GM11168 (cell line): ENCODE measurements around the gene NSUN4.

Experiments used
- in situ Hi-C: fragments of 300-500 bp; cut with MboI; formaldehyde crosslinking; loops from one replicate; pipeline ENCODE4 v1.12.0; 2022; ENCODE audit warnings: low sequenced_read_pairs; ENCODE audit not compliant: unreplicated experiment

Gene NSUN4

DNA sequence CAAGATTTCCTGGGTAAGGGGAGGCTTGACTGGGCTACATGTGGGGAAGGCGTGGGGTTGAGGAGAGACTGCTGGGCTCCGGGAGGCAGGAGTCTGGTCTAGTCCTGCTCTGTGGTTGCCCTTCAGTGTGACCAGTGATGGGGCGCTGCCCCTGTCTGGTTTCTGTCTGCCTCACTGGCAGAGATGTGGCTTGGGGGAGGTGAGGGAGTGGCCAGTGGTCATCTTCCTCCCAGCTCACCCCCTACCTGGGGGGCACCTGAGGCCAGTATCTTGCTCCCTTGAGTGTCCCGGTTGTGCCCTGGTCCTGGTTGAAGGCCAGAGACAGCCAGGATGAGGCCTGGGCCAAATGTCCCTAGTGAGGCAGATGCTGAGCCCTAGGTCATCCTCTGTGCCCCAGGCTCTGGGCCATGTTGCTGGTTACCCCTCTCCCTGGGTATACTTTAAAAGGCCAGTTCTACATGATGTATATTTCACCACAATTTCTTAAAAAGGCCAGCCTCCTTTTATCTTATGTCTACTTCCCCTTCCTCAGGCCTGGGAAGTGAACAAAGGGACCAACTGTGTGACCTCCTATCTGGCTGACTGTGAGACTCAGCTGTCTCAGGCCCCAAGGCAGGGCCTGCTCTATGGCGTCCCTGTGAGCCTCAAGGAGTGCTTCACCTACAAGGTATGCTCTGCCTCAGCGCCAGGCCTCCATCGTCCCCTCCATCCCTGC lies 64.0 kb downstream of the NSUN4 start:
- in situ Hi-C loops, result no loop called here

DNA sequence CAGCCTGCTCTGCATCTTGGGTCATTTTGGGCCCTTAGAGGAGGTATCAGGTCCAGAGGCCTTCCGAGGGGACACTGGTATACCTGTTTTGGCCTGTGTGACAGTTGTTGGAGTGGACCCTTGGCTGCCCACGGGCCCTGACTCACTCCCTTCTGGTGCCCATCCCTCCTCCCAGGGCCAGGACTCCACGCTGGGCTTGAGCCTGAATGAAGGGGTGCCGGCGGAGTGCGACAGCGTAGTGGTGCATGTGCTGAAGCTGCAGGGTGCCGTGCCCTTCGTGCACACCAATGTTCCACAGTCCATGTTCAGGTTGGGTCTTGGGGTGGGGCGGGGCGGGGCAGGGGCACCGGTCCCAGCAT lies 64.6 kb downstream of the NSUN4 start:
- in situ Hi-C loops, result no loop called here

DNA sequence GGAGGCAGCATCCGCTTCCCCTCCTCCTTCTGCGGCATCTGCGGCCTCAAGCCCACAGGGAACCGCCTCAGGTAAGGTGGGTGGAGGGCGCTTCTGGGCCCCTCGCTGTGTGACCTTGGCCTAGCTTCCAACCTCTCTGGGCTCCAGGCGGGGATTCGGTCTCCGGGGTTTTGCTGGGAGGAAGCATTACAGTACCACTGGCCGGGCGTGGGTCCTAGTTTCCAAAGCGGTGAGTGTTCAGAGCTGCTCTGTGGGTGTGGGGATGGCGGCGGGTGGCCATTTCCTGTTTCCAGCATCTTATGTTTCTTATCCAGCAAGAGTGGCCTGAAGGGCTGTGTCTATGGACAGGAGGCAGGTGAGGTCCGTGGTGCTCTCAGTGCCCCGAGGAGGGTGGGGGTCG lies 65.1 kb downstream of the NSUN4 start:
- in situ Hi-C loops, result no loop called here

DNA sequence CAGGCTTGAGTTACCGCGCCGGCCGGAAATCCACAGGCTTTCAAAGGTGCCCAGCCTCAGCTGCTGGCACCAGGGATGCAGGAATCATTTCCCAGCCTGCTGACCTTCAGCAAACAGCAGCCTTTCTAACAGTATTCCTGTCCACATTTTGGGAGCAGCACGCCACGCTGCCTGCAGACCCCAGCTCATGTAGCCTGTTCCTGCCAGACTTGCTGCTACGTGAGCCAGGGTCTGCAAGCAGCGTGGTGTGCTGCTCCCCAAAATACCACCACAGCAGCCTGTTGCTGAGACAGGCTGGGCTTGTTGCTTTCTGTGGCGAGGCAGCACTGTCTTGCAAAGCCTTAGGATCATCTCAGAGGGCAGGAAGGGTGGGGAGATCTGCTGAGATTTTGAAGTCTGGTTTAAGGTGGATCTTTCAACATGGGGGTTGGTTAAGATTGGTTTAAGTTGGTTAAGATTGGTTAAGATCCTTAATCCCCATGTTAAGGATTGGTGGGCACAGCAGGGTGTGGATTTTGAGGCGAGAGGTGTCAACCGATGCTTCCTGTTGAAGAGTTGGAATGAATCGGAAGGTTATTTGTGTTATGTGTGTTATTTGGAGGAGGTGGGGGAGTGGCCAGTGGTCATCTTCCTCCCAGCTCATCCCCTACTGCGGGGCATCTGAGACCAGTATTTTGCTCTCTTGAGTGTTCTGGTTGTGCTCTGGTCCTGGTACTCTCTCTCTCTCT lies 66.4 kb downstream of the NSUN4 start:
- in situ Hi-C loops, result no loop called here

DNA sequence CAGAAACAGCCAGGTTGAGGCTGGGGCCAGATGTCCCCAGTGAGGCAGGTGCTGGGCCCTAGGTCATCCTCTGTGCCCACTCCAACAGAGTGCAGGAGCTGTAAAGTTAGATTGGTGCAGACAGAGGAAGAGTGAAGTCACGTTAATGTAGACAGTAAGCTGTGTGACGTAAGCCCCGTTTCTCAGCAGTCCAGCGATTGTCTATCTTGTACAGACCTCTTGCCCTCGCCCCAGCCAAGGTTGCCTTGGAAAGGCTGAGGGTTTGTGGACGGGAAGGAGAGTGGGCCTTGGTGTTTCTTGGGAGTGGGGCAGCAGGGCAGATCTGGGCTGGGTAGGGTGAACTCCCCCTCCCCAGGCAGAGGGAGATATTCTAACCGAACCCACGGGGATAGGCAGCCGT lies 67.0 kb downstream of the NSUN4 start:
- in situ Hi-C loops, result no loop called here

DNA sequence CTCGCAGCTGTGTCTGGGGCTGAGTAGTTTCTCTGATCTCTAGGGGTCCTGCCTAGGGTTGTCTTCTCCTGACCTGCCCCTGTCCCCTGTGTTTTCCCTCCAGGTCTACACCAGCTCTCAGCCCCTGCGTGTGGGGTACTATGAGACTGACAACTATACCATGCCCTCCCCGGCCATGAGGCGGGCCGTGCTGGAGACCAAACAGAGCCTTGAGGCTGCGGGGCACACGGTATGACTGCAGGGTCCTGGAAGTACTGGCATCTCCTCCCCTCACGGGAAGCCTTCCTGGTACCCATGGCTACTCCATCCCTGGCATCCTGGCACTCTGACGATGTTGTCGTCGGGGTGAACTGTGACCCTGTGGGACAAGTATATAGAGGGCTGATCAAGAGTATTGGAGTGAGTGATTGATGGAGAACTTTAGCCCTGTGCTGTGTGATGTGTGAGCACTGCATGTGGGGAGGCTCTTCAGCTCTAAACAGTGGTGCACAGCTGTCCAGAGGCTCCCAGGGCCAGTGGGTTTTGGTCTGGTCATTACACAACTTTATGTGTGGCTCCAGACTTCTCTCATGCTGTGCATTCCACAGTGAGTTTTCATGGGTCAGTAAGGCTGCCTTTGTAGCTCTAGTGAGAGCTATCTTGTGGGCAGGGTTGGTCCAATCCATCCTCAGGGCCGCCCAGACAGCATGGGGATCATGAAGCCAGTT lies 67.9 kb downstream of the NSUN4 start:
- in situ Hi-C loops, result no loop called here

DNA sequence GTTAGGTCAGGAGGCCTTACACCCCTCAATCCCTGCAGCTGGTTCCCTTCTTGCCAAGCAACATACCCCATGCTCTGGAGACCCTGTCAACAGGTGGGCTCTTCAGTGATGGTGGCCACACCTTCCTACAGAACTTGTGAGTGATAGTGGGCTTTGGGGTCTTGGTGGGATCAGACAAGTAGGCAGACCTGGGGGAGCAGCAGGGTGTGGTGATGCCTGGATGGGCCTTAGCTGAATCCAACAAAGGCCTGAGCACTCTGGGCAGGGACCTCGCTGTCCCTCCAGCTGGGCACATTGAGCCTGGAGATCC lies 68.4 kb downstream of the NSUN4 start:
- in situ Hi-C loops, result no loop called here

DNA sequence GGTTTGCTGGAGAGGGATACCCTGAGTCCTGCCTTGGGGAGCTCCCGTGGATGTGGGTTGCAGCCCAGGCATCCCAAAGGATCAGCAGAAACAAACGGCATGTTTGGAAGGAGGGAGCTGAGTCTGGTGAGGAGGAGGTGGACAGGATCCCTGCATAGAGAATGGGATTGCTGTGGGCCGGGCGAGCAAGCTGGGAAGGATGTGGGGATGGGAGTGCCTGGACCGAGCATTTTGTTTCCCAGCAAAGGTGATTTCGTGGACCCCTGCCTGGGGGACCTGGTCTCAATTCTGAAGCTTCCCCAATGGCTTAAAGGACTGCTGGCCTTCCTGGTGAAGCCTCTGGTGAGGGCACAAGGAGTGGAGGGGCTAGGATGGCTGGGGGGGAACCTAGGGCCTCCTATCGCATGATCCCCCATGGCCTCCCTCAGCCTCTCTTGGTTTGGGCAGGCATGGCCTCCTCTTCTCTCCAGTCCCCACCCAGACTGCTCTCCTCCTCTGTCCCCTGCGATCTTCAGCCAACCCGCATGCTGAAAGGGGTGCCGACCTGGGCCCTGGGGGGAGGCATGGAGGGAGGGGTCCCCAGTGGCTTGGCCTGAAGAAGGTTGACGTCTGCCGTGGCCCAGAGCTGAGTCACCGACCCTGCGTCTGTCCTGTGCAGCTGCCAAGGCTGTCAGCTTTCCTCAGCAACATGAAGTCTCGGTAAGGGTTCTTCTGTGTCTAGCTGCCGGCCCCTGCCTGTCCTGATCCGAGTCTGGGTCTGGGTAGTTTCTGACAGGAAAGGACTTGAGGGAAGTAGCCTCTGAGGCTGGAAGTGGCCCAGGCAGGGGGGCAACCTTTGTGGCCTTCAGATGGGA lies 69.8 kb downstream of the NSUN4 start:
- in situ Hi-C loops, result no loop called here

DNA sequence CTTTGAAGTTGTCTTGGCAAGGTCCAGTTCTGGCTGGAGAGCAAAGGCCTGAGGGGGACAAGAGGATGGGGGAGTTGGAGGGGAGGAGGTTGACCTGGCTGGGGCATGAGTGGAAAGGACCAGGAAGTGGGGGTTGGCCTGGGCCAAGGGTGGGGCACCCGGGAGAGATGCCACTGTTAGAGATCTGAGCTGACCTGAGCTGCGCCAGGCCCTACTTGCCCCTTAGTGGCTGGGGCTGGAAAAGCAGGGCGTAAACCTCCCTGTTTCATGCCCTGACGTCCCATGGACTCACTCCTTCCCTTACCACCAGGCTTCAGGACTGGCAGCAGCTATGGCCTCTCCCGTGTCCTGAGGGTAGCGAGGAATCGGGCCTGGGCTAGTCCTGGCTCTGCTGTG lies 70.4 kb downstream of the NSUN4 start:
- in situ Hi-C loops, result no loop called here
